GM13976 (cell line): ENCODE measurements around the gene TBL3.

ENCODE experiments used
- DNase-seq: peaks from one replicate; pipeline ENCODE4 v3.0.0; 2012; ENCODE audit warnings: low spot score
- in situ Hi-C: fragments of 300-500 bp; cut with MboI; formaldehyde crosslinking; loops from one replicate; pipeline ENCODE4 v1.12.0; 2022; ENCODE audit warnings: low sequenced_read_pairs, mixed read lengths, inconsistent platforms; ENCODE audit not compliant: unreplicated experiment
- TF ChIP-seq, protein P1 (sequence below): IDR thresholded peaks from 2 replicates; pipeline ENCODE4 v1.5.1; 2012; ENCODE audit warnings: borderline replicate concordance, mild to moderate bottlenecking; ENCODE audit not compliant: insufficient read depth; ENCODE audit errors: extremely low read depth, missing control alignments, control extremely low read depth

Gene TBL3

GRCh38 chr16:1998852-1999801, 27.3 kb downstream of the TBL3 start:
- no peak for DNase-seq
- in situ Hi-C loops, result no loop called here
- TF ChIP-seq, protein P1, sequence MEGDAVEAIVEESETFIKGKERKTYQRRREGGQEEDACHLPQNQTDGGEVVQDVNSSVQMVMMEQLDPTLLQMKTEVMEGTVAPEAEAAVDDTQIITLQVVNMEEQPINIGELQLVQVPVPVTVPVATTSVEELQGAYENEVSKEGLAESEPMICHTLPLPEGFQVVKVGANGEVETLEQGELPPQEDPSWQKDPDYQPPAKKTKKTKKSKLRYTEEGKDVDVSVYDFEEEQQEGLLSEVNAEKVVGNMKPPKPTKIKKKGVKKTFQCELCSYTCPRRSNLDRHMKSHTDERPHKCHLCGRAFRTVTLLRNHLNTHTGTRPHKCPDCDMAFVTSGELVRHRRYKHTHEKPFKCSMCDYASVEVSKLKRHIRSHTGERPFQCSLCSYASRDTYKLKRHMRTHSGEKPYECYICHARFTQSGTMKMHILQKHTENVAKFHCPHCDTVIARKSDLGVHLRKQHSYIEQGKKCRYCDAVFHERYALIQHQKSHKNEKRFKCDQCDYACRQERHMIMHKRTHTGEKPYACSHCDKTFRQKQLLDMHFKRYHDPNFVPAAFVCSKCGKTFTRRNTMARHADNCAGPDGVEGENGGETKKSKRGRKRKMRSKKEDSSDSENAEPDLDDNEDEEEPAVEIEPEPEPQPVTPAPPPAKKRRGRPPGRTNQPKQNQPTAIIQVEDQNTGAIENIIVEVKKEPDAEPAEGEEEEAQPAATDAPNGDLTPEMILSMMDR, result no peak

- TF ChIP-seq, protein P1, result no peak
- in situ Hi-C loops, result loop anchor here (25.0 kb wide), 1 partner anchor 487 kb away; the partner anchor contains the start of gene TBC1D24
- DNase-seq, result no peak
Measured at GRCh38 chr16:1999866-2000514, 28.1 kb downstream of the TBL3 start.

- in situ Hi-C loops, result loop anchor here (25.0 kb wide), 1 partner anchor 486 kb away; the partner anchor contains the start of gene TBC1D24
- TF ChIP-seq, protein P1, result no peak
- DNase-seq, result no peak
Measured at GRCh38 chr16:2001035-2001434, 29.2 kb downstream of the TBL3 start.

GRCh38 chr16:2001456-2002355, 29.9 kb downstream of the TBL3 start:
- TF ChIP-seq, protein P1, result no peak
- DNase-seq, result no peak
- in situ Hi-C loops, result loop anchor here (25.0 kb wide), 1 partner anchor 486 kb away; the partner anchor contains the start of gene TBC1D24

GRCh38 chr16:2002406-2003230, 30.8 kb downstream of the TBL3 start:
- TF ChIP-seq, protein P1, result no peak
- DNase-seq, result no peak
- in situ Hi-C loops, result loop anchor here (25.0 kb wide), 1 partner anchor 485 kb away; the partner anchor contains the start of gene TBC1D24
